ENCODE results near the gene ZNF296.

ZNF296 gene

DNA sequence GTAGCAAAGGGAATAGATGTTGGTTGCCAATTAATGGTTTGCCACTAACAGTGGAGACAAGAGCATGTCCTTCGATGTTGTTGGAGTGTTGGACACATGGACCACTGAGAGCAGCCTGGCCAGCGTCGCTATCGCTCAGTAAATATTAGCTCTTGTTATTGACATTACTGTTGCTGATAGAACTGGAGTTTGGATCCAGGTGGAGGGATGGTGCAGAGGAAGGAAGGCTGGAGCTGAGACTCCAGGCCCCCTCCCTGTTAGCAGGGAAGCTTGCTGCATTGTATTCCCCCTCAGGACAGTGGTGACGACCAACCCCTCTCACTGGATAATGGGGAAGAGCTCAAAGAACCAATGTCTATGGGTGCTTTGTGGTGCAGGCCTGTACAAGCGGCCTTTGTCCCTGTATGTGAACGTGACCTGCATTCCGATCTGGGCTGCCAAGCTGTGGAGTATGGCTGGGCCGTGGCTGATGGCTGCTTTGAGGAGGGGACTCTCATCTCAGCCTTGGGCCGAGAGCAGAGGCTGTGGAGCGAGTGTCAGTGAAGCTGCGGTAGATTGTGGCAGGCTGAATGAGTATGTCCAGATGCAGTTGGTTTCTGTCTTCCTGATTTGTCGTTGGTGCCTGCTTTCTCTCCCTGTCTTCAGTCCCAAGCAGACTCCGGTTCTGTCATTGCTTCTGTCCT lies 30.5 kb downstream of the ZNF296 start:
- no peak for DNase-seq (ENCODE audit: low read depth)
- TF ChIP-seq, protein P1, sequence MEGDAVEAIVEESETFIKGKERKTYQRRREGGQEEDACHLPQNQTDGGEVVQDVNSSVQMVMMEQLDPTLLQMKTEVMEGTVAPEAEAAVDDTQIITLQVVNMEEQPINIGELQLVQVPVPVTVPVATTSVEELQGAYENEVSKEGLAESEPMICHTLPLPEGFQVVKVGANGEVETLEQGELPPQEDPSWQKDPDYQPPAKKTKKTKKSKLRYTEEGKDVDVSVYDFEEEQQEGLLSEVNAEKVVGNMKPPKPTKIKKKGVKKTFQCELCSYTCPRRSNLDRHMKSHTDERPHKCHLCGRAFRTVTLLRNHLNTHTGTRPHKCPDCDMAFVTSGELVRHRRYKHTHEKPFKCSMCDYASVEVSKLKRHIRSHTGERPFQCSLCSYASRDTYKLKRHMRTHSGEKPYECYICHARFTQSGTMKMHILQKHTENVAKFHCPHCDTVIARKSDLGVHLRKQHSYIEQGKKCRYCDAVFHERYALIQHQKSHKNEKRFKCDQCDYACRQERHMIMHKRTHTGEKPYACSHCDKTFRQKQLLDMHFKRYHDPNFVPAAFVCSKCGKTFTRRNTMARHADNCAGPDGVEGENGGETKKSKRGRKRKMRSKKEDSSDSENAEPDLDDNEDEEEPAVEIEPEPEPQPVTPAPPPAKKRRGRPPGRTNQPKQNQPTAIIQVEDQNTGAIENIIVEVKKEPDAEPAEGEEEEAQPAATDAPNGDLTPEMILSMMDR (IDR thresholded peaks at IDR 0.05; ENCODE audit: control insufficient read depth, insufficient read depth, low read depth, low read length, missing control alignments): no peak
- no peak overlapping the region for H3K4me3 ChIP-seq (ENCODE audit: control insufficient read depth, low read depth, low read length)

DNA sequence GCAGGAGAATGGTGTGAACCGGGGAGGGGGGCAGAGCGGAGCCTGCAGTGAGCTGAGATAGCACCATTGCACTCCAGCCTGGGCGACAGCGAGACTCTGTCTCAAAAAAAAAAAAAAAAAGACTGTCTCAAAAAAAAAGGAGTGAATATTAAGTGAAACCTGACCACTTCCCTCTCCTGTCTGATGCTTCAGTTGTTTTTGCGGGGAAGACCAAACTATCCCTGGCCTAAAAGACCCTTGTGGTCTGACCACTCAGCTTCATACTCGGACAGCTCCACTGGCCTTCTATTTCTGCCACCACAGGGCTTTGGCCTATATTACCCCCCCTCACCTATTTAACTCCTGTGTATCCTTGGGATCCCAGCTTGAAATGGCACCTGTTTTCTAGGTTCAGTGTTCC lies 35.2 kb downstream of the ZNF296 start:
- no peak for DNase-seq (ENCODE audit: low read depth)
- TF ChIP-seq, protein P1 (IDR thresholded peaks at IDR 0.05; ENCODE audit: control insufficient read depth, insufficient read depth, low read depth, low read length, missing control alignments): no peak
- no peak overlapping the region for H3K4me3 ChIP-seq (ENCODE audit: control insufficient read depth, low read depth, low read length)

DNA sequence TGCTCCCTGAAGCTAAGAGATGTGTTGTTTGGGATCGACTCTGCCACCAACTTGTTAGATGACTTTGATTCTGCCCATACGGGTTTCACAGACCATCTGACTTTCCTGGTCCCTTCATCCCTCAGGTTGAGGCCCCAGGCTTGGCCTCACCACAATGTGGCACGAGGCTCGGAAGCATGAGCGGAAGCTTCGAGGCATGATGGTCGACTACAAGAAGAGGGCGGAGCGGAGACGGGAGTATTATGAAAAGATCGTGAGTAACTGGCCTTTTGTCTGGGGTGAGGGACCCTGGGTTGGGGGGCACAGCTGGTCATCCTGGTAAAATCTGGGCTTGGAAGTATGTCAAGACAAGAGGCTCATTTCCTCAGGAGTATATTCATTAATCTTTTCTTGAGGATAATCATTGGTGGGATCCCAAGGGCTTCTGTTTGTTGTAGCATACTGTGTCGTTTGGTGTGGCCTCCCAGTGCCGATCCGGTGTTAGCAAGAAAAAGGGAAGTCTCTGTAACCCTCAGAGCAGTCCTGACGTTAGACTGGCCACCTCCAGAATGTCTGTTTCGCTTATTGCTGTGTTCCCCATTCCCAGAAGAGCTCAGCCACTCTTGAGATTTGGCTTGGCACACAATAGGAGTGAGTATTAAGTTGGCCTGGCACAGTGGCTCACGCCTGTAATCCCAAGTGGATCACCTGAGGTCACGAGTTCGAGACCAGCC lies 36.1 kb downstream of the ZNF296 start:
- TF ChIP-seq, protein P1 (IDR thresholded peaks at IDR 0.05; ENCODE audit: control insufficient read depth, insufficient read depth, low read depth, low read length, missing control alignments): no peak
- DNase-seq (ENCODE audit: low read depth): no peak
- no peak overlapping the region for H3K4me3 ChIP-seq (ENCODE audit: control insufficient read depth, low read depth, low read length)

DNA sequence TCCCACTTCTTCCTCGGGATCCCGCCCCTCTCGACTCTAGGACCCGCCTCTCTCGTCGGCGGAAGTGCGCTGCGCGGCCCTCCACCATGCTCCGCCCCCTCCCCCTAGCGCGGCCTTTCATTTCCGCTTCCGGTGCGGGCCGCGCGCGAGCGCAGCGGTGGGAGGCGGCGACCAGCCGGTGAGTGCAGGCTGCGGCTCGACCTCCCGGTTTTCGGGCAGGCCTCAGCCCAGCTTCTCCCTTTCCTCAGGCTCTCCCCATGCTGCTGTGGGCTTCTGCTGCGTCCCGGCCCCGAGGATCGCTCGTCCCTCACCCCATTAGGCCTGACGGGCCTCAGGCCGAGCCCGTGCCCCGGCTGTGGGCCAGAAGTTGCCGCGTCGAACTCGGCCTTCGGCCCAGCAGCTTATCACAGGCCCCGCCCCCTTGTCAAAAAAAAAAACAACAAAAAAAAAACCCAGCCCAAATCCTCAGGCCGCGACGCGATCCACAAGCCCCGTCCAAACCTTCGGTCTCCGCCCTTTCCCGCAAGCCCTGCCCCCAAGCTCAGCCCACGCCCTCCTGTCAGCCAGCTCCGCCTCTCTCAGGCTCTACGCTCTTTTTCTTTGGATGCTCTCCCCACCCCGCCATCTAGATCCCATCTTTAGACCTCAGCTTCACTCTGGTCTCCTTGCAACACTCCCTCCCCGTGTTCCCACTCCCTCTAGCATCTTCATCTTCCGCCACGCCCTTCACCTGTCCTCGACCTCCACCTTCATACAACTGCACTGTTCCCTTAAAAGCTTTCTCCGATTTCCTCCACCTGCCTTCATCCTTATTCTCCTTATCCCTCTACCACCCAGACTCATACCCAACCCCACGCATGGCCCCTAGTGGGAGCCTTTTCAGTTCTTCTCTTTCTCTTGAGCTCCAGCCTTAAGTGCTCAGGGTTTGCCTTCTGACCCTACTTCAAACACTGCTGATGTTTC lies 37.1 kb downstream of the ZNF296 start, which contains the start of gene CLASRP:
TSS of gene CLASRP (plus strand) at position 115 of the 963 bp plus-strand sequence. CDS start 1,168 bp downstream, outside the sequence.
- H3K4me3 ChIP-seq (ENCODE audit: control insufficient read depth, low read depth, low read length): peak within 1 kb of the TSS; percentile 68
- TF ChIP-seq, protein P1 (IDR thresholded peaks at IDR 0.05; ENCODE audit: control insufficient read depth, insufficient read depth, low read depth, low read length, missing control alignments): no peak
- peak; percentile 41 for DNase-seq (ENCODE audit: low read depth)

DNA sequence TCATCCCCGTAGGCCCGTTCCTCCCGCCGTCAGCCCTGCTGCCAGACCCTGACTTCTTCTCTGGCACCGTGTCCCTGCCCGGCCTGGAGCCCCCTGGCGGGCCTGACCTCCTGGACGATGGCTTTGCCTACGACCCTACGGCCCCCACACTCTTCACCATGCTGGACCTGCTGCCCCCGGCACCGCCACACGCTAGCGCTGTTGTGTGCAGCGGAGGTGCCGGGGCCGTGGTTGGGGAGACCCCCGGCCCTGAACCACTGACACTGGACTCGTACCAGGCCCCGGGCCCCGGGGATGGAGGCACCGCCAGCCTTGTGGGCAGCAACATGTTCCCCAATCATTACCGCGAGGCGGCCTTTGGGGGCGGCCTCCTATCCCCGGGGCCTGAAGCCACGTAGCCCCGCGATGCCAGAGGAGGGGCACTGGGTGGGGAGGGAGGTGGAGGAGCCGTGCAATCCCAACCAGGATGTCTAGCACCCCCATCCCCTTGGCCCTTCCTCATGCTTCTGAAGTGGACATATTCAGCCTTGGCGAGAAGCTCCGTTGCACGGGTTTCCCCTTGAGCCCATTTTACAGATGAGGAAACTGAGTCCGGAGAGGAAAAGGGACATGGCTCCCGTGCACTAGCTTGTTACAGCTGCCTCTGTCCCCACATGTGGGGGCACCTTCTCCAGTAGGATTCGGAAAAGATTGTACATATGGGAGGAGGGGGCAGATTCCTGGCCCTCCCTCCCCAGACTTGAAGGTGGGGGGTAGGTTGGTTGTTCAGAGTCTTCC lies 38.7 kb downstream of the ZNF296 start:
- TF ChIP-seq, protein P1 (IDR thresholded peaks at IDR 0.05; ENCODE audit: control insufficient read depth, insufficient read depth, low read depth, low read length, missing control alignments): no peak
- DNase-seq (ENCODE audit: low read depth): no peak
- H3K4me3 ChIP-seq (ENCODE audit: control insufficient read depth, low read depth, low read length): no peak overlapping the region
